ENCODE results near the gene BIN1. TPM values are rescaled to one million over a fixed set of nuclear protein-coding genes. Genes with fewer than 3 reads are reported as not detected.
A peak's percentile ranks its signal among the peaks of the same experiment; 100 is the strongest.

The BIN1 gene
- total RNA-seq, 1 experiment from 2014 or later, result 58.6 TPM

DNA sequence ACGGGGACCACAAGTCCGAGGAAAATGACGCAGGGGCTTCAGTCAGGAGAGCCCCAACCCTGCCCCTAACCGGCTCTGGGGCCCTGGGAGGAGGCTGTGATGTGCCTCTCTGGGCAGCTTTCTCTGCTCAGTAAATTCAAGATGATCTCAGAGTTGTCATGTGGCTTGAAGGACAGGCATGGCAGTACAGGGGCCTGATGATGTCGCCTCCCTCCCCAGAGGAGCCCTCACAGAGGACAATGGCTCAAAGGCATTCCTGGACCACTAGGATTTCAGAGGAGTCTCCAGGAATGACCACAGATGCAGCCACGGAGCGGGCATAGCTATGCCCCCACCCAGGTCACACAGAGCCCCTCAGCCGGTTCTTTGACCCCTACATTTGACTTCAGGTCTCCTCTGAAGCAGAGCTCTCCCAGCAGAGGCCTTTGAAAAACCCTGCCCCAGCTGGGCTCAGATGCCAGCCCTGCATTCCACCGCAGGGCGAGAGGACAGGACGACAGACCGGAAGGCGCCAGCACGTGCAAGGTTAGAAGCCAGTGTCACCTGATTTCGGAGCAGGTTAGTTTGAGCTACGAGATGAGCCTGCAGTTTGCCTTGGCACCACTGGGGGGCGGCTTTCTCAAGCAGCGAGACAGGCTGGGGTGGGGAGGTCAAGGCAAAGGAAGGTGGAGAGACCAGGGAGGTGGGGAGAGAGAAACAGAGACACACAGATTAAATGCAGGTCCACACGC, 39.2 kb downstream of the BIN1 start:
- H3K4me1 ChIP-seq (ENCODE audit: control insufficient read depth, insufficient read depth, low read length), result peaks cover 21% of the 10 kb centered on the region
- 0 out of 2 replicates have a peak overlapping the region, but pooled peaks have one; percentile 12 for H3K27ac ChIP-seq (ENCODE audit: low read length)
- BruUV-seq (replicated peaks), result no TSS peak
- DNase-seq (ENCODE audit: low read depth, low spot score) (no peak), ATAC-seq (no peak)
- ChIA-PET CTCF (interaction anchor here (0.6 to 1.4 kb wide), 11 partner anchors 10 to 129 kb away, joined by 3 to 12 read pairs (median 3); no protein-coding TSS in a partner anchor), POLR2A (no interaction called here)
- intact Hi-C loops (cut with micrococcal nuclease; ENCODE audit: unreplicated experiment) (loop anchor here (10.0 kb wide), 1 partner anchor 107 kb away; no protein-coding TSS in a partner anchor), in situ Hi-C loops (cut with HindIII; ENCODE audit: low pct_unique_long_range_greater_than_20kb, low sequenced_read_pairs) (no loop called here)
- no peaks in the 10 kb centered on the region for H3K27me3 ChIP-seq (ENCODE audit: control insufficient read depth, insufficient read depth, low read length)
- H3K9me3 ChIP-seq (ENCODE audit: control insufficient read depth, insufficient read depth, low read depth, low read length), result no peaks in the 10 kb centered on the region
- no peak overlapping the region for H3K4me3 ChIP-seq (ENCODE audit: low read depth in 2 of 2, low read length in 2 of 2)
- no peaks in the 10 kb centered on the region for H3K36me3 ChIP-seq (ENCODE audit: control insufficient read depth, insufficient read depth, low read length)
- TF ChIP-seq REST (IDR thresholded peaks at IDR 0.05; ENCODE audit: insufficient read depth in 1 of 2, low read depth in 2 of 2, low read length in 1 of 2) (no peak), CTCF (IDR thresholded peaks at IDR 0.05) (peak; percentile 92)

DNA sequence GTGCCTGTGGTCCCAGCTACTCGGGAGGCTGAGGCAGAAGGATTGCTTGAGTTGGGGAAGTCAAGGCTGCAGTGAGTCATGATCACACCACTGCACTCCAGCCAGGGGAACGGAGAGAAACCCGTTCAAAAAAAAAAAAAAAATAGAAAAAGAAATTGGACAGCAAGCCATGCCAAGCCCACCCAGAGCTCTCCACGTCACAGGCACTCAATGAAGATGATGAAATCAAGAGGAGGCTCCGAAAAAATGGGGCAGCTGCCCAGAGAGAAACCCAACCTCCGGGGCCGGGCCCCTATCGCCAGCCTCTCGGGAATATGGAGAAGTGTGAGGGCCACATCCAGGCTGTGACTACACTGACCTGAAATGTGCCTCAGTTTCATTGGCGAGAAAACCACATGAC, 40.0 kb downstream of the BIN1 start:
- intact Hi-C loops (cut with micrococcal nuclease; ENCODE audit: unreplicated experiment) (loop anchor here (10.0 kb wide), 1 partner anchor 108 kb away; no protein-coding TSS in a partner anchor), in situ Hi-C loops (cut with HindIII; ENCODE audit: low pct_unique_long_range_greater_than_20kb, low sequenced_read_pairs) (no loop called here)
- TF ChIP-seq CTCF (IDR thresholded peaks at IDR 0.05) (no peak), TCF7L2 (IDR thresholded peaks at IDR 0.05; ENCODE audit: low read depth, low read length) (no peak), SIN3A (IDR thresholded peaks at IDR 0.05; ENCODE audit: borderline replicate concordance, insufficient read depth, low read depth, low read length) (no peak), REST (IDR thresholded peaks at IDR 0.05; ENCODE audit: insufficient read depth in 1 of 2, low read depth in 2 of 2, low read length in 1 of 2) (no peak), POLR2AphosphoS5 (IDR thresholded peaks at IDR 0.05; ENCODE audit: low read depth, low read length) (no peak)
- ATAC-seq (no peak), DNase-seq (ENCODE audit: low read depth, low spot score) (no peak)
- Histone ChIP-seq H3K27me3 (ENCODE audit: control insufficient read depth, insufficient read depth, low read length) (no peaks in the 10 kb centered on the region), H3K4me1 (ENCODE audit: control insufficient read depth, insufficient read depth, low read length) (peaks cover 21% of the 10 kb centered on the region), H3K9me3 (ENCODE audit: control insufficient read depth, insufficient read depth, low read depth, low read length) (no peaks in the 10 kb centered on the region), H3K27ac (ENCODE audit: low read length) (no peak overlapping the region), H3K36me3 (ENCODE audit: control insufficient read depth, insufficient read depth, low read length) (no peaks in the 10 kb centered on the region), H3K4me3 (ENCODE audit: low read depth in 2 of 2, low read length in 2 of 2) (no peak overlapping the region)
- no TSS peak for BruUV-seq (replicated peaks)
- ChIA-PET CTCF (interaction anchor here (0.5 to 1.3 kb wide), 2 partner anchors 14 to 88 kb away, joined by 3 to 10 read pairs; no protein-coding TSS in a partner anchor), POLR2A (no interaction called here)

Data from Panc1 (cell line).